CD4-positive, alpha-beta T cell treated with Interleukin-12 subunit alpha and Interleukin-12 subunit beta, for 1 hour (primary cell): ENCODE measurements around the gene L3MBTL3.

ENCODE experiments used
- DNase-seq: peaks from one replicate; pipeline ENCODE4 v3.0.0-alpha.2; 2020

The L3MBTL3 gene

DNA sequence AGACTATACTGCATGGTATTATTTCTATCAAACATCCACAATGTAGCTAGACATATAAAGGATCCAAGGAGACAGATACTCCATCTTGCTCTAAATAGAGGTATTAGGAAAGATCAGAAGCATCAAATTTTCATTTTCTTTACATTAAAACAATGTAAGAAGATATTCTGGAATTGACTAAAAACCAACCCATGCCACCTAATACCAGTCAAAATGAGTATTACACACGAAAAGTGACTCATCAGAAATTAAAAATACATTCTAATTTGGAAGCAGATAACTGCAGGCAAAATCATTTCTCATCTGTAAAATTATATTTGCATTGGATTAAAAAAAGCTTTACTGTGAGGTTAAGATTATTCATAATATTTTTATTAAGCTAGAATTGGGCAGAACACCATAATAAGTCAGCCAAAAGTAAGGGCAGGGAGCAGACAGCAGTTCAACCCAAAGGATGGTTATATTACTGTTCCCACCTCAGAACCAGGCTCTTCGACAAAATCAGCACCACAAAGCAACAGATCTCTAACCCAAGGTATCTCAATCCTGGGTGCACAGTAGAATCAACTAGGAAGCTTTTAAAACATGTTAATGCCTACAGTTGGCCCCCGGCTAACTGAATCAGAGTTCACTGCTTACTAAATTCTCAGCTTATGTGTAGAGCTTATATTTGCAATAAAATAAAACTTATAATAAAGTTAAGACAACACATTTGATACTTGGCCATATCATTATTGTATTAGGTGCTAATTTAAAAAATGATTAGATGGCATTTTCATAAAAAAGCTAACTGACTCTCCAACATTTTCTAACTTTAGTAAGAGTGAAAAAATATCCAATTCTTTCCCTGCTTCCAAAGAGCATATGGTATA, 169.2 kb downstream of the L3MBTL3 start:
- DNase-seq: no peak

DNA sequence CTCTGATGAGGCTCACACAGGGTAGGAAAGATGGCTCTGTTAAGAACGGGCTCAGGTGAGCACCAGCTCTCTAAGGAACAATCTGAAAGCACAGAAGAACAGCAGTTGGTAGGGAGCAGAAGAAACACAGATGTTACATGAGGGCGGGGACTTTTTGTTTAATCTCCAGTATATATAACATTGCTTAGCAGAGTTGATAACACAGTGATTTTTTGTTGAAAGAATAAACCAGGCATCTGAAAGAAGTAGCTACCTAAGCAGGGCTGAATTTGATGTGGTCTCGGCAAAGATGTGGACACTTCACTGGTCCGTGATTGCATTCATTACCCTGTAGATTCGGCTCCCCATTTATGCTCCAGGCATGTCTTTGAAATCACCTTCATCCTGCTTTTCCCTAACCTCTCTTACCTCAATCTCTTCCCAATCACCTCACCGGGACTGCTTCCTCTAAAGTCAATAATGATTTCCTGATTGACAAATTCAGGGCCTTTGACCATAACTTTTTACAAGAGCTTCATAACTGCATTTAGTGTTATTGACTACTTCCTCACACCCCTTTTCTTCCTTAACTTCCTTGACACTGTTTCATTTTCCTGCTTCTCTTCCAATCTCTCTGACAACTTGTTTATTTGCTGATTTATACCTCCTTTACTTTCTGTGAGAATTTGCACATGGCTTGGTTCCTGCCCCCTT, 170.0 kb downstream of the L3MBTL3 start:
- no peak for DNase-seq

DNA sequence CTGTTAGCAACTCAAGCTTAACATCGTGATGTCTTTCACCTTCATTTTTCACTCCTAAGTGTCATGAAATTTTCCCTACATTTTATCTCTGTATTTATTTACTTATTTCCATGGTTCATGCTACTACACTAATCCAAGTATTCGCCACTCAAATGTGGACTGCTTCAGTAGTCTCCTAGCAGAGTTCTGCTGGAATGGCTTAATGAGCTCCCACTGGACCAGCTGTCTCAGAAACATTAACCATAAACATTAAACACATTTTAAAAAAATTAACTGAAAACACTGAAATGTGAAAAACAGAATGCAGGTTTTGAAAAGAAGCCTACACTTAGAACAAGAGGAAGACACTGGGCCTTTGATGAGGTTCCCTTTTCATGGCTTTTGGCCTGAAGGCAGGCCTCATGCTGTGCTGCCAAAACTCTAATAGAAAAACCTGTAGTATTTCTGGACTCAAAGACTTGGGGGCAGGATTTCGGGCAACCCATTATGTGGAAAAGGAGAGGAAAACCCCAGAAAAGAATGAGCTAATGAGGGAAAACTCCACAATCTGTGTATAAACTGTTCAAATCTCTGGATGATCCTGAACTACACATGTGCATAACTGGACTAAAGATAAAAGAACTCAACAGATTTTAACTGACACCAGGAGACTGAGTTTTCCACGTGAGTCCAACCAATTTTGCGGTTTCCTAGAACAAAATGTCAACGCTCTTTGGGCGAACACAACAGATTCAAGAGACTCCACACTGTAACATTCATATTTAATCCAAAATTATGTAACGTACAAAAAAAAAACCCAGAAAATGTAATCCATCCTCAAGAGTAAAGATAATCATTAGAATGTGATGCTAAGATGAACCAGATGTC, 171.4 kb downstream of the L3MBTL3 start:
- DNase-seq: no peak
